ENCODE results near the gene NGEF.

DNA sequence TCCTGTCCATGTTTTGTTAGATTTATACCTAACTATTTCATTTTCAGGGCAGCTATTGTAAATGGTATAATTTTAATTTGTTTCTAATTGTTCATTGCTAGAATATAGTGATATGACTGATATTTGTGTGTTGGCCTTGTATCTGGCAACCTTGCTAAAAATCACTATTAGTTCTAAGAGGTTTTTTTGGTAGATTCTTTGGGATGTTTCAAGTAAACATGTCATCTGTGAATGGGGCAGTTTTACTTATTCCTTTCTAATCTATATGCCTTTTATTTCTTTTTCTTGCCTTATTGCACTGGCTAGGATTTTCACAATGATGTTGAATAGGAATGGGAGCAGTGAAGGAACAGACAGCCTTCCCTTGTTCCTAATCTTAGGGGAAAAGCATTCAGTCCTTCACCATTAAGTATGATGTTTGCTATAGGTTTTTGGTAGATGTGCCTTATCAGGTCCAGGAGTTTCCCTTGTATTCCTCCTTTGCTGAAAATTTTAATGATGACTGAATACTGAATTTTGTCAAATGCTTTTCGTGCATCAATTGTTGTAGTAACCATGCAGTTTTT, 101.3 kb downstream of the NGEF start:
- TF ChIP-seq E2F5 (CRISPR knock-in tag; IDR thresholded peaks at IDR 0.05) (no peak), CHD2 (IDR thresholded peaks at IDR 0.05; ENCODE audit: low read depth, low read length) (no peak), TCFL5 (CRISPR knock-in tag; conservative IDR thresholded peaks at IDR 0.05) (no peak), JUN (IDR thresholded peaks at IDR 0.05; ENCODE audit: borderline replicate concordance, low read depth, low read length) (no peak), JUN (CRISPR knock-in tag; IDR thresholded peaks at IDR 0.05; ENCODE audit: borderline replicate concordance) (no peak), IRF2 (CRISPR knock-in tag; IDR thresholded peaks at IDR 0.05) (no peak), NR2F6 (CRISPR knock-in tag; IDR thresholded peaks at IDR 0.05) (no peak), FOXM1 (IDR thresholded peaks at IDR 0.05; ENCODE audit: low read depth) (no peak), FOXM1 (CRISPR knock-in tag; IDR thresholded peaks at IDR 0.05; ENCODE audit: low read depth) (no peak)
- TF ChIP-seq, protein P1, sequence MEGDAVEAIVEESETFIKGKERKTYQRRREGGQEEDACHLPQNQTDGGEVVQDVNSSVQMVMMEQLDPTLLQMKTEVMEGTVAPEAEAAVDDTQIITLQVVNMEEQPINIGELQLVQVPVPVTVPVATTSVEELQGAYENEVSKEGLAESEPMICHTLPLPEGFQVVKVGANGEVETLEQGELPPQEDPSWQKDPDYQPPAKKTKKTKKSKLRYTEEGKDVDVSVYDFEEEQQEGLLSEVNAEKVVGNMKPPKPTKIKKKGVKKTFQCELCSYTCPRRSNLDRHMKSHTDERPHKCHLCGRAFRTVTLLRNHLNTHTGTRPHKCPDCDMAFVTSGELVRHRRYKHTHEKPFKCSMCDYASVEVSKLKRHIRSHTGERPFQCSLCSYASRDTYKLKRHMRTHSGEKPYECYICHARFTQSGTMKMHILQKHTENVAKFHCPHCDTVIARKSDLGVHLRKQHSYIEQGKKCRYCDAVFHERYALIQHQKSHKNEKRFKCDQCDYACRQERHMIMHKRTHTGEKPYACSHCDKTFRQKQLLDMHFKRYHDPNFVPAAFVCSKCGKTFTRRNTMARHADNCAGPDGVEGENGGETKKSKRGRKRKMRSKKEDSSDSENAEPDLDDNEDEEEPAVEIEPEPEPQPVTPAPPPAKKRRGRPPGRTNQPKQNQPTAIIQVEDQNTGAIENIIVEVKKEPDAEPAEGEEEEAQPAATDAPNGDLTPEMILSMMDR (IDR thresholded peaks at IDR 0.05 in 2 of 3, conservative IDR thresholded peaks at IDR 0.05 in 1 of 3; ENCODE audit: insufficient read depth in 2 of 3, low read depth in 1 of 3, low read length in 3 of 3): no peak

Measured in K562 (cell line).